Lower lobe of right lung (tissue), 2 donors: ENCODE results near the gene CCDC90B. TPM values are rescaled to one million over a fixed set of nuclear protein-coding genes. Genes with fewer than 3 reads are reported as not detected.

Source experiments
- ATAC-seq, 2 donors: fragments of 200-7000 bp; cut with Tn5 transposase; one replicate each; pipeline ENCODE4 v1.9.1; 2020 to 2022; ENCODE audit warnings: mild to moderate bottlenecking in 2 of 2, moderate library complexity in 2 of 2
- DNase-seq: peaks from one replicate; pipeline ENCODE4 v3.0.0-alpha.2; 2020
- H3K27ac ChIP-seq: fragments of 200-600 bp; one replicate; pipeline ENCODE4 v1.8.0; 2022
- H3K27me3 ChIP-seq: fragments of 200-600 bp; one replicate; pipeline ENCODE4 v1.8.0; 2022; ENCODE audit warnings: low read depth
- H3K36me3 ChIP-seq: fragments of 200-600 bp; one replicate; pipeline ENCODE4 v1.8.0; 2022; ENCODE audit warnings: mild to moderate bottlenecking
- H3K4me1 ChIP-seq: fragments of 200-600 bp; one replicate; pipeline ENCODE4 v1.8.0; 2022
- H3K4me3 ChIP-seq: fragments of 200-600 bp; one replicate; pipeline ENCODE4 v1.8.0; 2022; ENCODE audit warnings: mild to moderate bottlenecking
- H3K9me3 ChIP-seq: fragments of 200-600 bp; one replicate; pipeline ENCODE4 v1.8.0; 2022
- intact Hi-C: fragments of 100-400 bp; cut with DNase I; formaldehyde crosslinking; loops from one replicate; pipeline ENCODE4 v1.11.0; 2022
- total RNA-seq: library from RNA; stranded (reverse); fragmentation: NEBNext Ultra II Directional; extraction: Animal tissue kit (Norgen Biotek cat#: 25700); gene quantifications from one replicate; pipeline ENCODE4 v1.2.1, GENCODE V29; 2021
- TF ChIP-seq, protein P1 (sequence below): fragments of 200-600 bp; IDR thresholded peaks from one replicate; pipeline ENCODE4 v1.8.0; 2022; ENCODE audit warnings: antibody characterized with exemption, mild to moderate bottlenecking
- donor health status: DM: no; HTN: yes; CAD: no; lungs with severe emphysema.

Gene CCDC90B
- total RNA-seq, 1 donor from 2014 or later: 30.0 TPM

DNA sequence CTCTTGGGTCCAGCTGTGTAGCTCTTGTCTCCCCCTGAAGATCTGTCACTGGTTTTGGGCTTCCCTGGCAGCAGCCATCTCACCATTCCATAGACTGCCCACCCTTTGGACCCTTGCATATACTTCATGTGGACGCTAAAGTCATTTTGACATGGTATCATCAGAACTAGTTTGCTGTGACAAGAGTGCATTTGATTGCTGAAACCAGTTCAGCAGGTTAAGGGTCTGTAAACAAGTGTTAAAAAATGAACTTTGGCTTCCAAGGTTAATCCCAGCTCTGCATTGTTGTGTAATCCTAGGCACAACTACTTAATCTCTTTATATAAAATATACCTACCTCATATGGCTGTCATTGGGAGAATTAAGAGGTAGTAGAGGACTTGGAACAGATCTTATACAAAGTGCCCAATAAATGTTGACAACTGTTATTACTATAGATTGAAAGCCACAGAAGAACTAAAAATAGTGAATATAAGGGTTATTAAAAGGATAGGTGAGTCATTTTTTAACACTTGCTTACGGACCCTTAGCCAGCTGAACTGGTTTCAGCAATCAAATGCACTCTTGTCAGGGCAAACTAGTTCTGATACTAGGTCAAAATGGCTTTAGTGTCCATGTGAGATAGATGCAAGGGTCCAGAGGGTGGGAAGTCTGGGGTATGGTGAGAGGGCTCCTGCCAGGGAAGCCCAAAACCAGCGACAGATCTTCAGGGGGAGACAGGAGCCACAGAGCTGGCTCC lies 29.4 kb downstream of the CCDC90B start:
- intact Hi-C loops: loop anchor here (10.0 kb wide), 1 partner anchor 352 kb away; the partner anchor contains the start of genes DDIAS and PRCP
- Histone ChIP-seq H3K9me3 (no peaks in the 10 kb centered on the region), H3K4me1 (no peaks in the 10 kb centered on the region), H3K27ac (no peak overlapping the region), H3K27me3 (no peaks in the 10 kb centered on the region), H3K36me3 (peaks cover 46% of the 10 kb centered on the region), H3K4me3 (no peak overlapping the region)
- TF ChIP-seq, protein P1, sequence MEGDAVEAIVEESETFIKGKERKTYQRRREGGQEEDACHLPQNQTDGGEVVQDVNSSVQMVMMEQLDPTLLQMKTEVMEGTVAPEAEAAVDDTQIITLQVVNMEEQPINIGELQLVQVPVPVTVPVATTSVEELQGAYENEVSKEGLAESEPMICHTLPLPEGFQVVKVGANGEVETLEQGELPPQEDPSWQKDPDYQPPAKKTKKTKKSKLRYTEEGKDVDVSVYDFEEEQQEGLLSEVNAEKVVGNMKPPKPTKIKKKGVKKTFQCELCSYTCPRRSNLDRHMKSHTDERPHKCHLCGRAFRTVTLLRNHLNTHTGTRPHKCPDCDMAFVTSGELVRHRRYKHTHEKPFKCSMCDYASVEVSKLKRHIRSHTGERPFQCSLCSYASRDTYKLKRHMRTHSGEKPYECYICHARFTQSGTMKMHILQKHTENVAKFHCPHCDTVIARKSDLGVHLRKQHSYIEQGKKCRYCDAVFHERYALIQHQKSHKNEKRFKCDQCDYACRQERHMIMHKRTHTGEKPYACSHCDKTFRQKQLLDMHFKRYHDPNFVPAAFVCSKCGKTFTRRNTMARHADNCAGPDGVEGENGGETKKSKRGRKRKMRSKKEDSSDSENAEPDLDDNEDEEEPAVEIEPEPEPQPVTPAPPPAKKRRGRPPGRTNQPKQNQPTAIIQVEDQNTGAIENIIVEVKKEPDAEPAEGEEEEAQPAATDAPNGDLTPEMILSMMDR: no peak
- no peak for DNase-seq
- ATAC-seq: no peak

DNA sequence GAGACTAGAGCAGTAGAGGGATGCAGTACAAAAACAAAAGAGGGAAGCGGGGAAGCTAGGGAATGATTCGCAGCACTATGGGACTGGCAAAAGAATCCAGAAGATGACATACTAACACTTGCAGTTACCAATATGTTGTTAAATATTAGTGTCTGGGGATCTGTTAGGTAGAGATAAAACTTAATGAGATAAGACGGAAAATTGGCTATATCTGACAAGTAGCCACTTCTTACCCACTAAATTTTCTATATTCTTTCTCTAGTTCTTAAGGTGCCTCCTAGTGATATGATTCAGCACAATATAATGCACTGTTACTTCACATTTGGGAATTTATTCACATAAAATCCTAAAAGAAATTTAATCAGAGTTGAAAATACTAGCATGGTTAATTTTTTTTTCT lies 30.8 kb downstream of the CCDC90B start:
- Histone ChIP-seq H3K27ac (no peak overlapping the region), H3K36me3 (peaks cover 34% of the 10 kb centered on the region), H3K4me3 (no peak overlapping the region), H3K27me3 (no peaks in the 10 kb centered on the region), H3K9me3 (no peaks in the 10 kb centered on the region), H3K4me1 (no peaks in the 10 kb centered on the region)
- DNase-seq: no peak
- no peak for ATAC-seq
- TF ChIP-seq, protein P1: no peak
- intact Hi-C loops: loop anchor here (10.0 kb wide), 1 partner anchor 351 kb away; the partner anchor contains the start of genes DDIAS and PRCP

DNA sequence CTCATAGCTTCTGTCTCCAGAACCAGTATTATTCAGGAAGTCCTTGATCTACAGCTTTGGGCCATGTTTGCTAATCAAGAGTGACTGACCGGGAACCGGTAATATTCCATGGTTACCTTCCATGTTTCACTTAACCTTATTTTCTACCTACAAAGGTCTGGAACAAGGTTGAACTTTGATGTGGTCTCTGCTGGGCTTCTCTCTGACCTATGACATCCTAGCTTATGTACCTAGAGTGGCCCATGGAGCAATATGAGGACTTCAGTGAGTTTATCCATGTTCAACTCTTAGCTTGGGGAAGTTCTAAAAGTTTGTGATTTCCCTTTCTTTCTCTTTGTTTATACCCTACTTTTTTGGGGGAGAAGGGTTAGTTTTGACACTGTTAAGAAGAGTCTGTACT lies 33.2 kb downstream of the CCDC90B start:
- no peak for DNase-seq
- no peak for ATAC-seq
- H3K9me3 ChIP-seq: no peaks in the 10 kb centered on the region
- no peaks in the 10 kb centered on the region for H3K27me3 ChIP-seq
- peaks cover 10% of the 10 kb centered on the region for H3K36me3 ChIP-seq
- H3K27ac ChIP-seq: no peak overlapping the region
- intact Hi-C loops: loop anchor here (10.0 kb wide), 1 partner anchor 348 kb away; the partner anchor contains the start of genes DDIAS and PRCP
- no peak overlapping the region for H3K4me3 ChIP-seq
- TF ChIP-seq, protein P1: no peak
- H3K4me1 ChIP-seq: no peaks in the 10 kb centered on the region

DNA sequence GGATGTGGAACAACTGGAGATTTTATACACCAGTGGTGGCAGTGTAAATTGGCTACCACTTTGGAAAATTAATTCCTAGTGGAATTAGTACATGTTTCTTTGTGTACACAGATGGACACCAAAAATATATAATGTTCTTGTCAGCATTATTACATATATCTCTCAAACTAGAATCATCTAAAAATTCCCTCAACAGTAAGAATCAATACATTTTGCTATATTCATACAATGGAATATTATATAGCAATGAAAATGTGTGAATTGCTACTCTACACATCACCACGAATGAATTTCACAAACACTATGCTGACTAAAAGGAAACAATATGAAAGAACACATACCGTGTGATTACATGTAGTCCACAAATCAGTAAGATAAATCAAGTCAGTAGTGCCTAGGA lies 33.9 kb downstream of the CCDC90B start:
- no peak for ATAC-seq
- Histone ChIP-seq H3K4me3 (no peak overlapping the region), H3K4me1 (no peaks in the 10 kb centered on the region), H3K27me3 (no peaks in the 10 kb centered on the region), H3K9me3 (no peaks in the 10 kb centered on the region), H3K27ac (no peak overlapping the region), H3K36me3 (peaks cover 3% of the 10 kb centered on the region)
- intact Hi-C loops: loop anchor here (10.0 kb wide), 1 partner anchor 347 kb away; the partner anchor contains the start of genes DDIAS and PRCP
- DNase-seq: no peak
- TF ChIP-seq, protein P1: no peak

DNA sequence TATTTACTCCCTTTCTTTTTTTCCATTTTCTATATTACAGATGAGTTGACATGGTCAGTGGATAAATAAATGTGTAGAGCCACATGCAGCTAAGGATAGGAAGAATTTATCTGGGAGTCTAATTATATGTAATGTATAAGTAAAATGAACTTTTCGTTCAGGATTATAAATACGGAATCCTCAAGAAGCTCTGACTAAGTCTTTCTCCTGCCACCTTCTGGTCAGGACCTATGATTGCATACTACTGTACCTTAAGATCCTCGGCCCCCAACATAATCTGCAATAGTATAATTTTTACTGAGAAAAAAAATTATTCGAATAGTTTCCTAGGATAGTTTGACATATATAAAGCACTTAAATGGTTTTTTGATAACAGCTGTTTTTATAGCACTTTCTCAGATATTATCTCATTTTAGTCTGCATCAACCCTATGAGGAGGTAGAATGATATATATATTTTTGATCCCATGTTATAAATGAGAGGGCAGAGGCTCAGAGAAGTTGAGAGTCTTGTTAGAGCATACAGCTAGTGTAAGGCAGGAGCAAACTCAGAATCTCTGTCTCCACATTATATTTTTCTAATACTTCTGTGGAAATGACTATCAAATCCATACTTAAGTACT lies 36.1 kb downstream of the CCDC90B start:
- intact Hi-C loops: loop anchor here (10.0 kb wide), 1 partner anchor 345 kb away; the partner anchor contains the start of genes DDIAS and PRCP
- Histone ChIP-seq H3K4me1 (no peaks in the 10 kb centered on the region), H3K27me3 (no peaks in the 10 kb centered on the region), H3K9me3 (no peaks in the 10 kb centered on the region), H3K27ac (no peak overlapping the region), H3K36me3 (no peaks in the 10 kb centered on the region), H3K4me3 (no peak overlapping the region)
- DNase-seq: no peak
- TF ChIP-seq, protein P1: peak; percentile 68
- ATAC-seq: peak in 1 of 2 donors; percentile 71
